KG1 (cell line): ENCODE measurements around the gene PECR.
"Not testable (repeated sequence)": the region's sequence is repeated elsewhere in the genome, so short reads cannot be mapped to it uniquely, and the experiment has no call there.

Source experiments
- DNase-seq: peaks from one replicate; lab custom pipeline; 2025; lab: John Stamatoyannopoulos, UW

Gene PECR

DNA sequence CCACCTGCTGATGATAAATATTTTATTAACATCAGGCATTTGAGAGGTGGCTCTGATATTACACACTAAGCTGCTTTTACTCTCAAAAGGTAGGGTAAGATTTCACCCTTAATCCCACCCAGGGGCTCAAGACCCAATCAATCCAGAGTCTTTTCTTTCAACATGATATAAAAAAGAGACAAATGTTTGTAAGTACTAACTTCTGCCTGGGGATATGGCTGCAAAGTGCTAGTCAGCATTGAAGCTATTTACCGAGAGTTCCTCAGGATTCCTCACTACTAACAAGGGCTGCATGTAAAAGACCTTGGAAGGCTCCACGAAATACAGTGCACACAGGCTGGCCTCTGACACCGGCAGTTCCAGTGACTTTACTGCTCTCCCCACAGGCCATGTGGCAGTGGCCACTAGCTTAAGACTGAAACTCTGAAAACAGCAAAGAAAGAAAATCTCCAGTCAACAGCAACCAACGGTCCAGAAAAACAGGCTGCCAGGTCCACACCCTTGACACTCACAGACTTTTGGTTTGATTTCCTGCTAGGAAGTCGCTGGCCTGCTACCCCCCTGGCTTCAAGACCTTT lies 79.4 kb downstream of the PECR start:
- DNase-seq, result no peak

DNA sequence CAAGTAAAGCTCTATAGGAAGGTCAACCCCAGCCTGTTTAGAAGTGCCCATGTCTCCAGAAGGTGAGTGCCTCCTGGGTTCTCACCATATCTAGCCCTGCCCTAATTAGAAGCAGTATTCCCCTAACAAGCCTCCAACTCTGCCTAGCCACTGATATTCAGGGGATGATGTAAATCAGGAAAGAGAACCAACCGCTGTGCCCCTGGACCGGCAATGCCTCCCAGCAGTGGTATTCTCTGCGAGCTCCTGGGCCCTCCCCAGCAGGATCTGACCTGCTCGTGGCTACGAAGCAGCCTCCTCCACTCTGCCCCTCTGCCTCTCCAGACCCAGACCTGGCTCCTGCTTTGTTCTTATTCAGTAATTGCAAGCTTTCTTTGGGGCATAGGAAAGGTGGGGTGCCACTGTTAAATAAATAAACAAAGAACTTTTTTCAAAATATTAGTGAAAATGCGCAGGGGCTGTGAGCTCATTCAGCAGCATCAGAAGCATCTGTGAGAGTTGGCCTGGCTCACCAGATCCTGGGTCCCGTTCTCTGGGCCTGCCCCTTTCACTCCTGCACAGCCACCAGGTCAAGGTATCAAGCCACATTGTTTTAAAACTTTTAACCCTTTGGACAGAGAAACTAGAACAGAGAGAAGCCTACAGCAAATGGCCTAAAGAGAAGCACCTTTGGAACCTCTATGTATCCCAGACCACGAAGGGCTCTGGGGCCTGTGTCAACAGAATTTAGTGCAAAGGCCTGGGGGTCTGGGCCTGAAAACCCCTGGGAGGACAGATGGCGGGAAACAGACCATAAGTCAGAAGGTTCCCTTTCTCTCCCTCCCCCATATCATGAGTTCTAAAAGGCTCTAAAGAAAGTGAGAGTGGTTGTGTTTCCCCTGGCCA lies 80.2 kb downstream of the PECR start:
- DNase-seq, result no peak

- DNase-seq, result no peak
These were observed 83.0 kb downstream of the PECR start for GRCh38 chr2:215998636-215999035.

DNA sequence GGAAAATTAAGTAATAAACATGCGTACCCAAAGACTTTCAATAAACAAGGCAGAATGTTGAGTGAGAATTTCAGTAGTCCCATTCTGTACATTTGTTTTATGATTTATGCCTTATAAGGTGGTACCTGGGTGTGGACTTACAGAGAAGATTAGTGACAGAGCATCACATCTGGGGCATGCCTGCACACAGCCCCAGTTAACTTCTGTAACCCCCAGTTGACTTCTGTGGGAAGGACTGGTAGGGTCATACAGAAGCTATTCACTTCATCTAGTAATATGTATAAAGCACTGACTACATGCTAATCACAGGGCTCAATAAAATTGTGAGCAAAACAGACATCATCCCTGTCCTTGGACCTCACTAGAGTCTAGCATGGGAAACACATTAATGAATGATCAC lies 84.4 kb downstream of the PECR start:
- no peak for DNase-seq

- no peak for DNase-seq
These were observed 86.7 kb downstream of the PECR start for GRCh38 chr2:215994911-215995310.

DNA sequence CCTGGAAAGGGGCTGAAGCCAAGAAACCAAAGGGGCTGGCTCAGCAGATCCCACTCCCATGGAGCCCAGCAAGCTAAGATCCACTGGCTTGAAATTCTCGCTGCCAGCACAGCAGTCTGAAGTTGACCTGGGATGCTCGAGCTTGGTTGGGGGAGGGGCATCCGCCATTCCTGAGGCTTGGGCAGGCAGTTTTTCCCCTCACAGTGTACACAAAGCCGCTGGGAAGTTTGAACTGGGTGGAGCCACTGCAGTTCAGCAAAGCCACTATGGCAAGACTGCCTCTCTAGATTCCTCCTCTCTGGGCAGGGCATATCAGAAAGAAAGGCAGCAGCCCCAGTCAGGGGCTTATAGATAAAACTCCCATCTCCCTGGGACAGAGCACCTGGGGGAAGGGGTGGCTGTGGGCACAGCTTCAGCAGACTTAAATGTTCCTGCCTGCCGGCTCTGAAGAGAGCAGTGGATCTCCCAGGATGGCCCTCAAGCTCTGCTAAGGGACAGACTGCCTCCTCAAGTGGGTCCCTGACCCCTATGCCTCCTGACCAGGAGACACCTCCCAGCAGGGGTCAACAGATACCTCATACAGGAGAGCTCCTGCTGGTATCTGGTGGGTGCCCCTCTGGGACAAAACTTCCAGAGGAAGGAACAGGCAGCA lies 92.9 kb downstream of the PECR start:
- not testable (repeated sequence) for DNase-seq
